Effector memory CD4-positive, alpha-beta T cell (primary cell): ENCODE data around the gene ZBTB21.

Experiments
- DNase-seq, 3 donors: peaks; one replicate each; pipeline ENCODE4 v3.0.0-alpha.2; 2020
- H3K27ac ChIP-seq: 2 replicates; pipeline ENCODE4 v1.7.0; 2013; ENCODE audit warnings: mild to moderate bottlenecking, low read length, moderate library complexity; ENCODE audit not compliant: insufficient read depth, poor library complexity, severe bottlenecking
- H3K27me3 ChIP-seq: replicated peaks from 2 replicates; pipeline ENCODE4 v1.7.0; 2013; ENCODE audit warnings: mild to moderate bottlenecking, low read length; ENCODE audit not compliant: insufficient read depth, control insufficient read depth, poor library complexity, severe bottlenecking
- H3K36me3 ChIP-seq: 2 replicates; pipeline ENCODE4 v1.7.0; 2013; ENCODE audit warnings: mild to moderate bottlenecking, low read length, moderate library complexity; ENCODE audit not compliant: control insufficient read depth, insufficient read depth
- H3K4me1 ChIP-seq: 2 replicates; pipeline ENCODE4 v1.7.0; 2013; ENCODE audit warnings: low read length, mild to moderate bottlenecking; ENCODE audit not compliant: control insufficient read depth, insufficient read depth, poor library complexity, severe bottlenecking
- H3K4me3 ChIP-seq: 2 replicates; pipeline ENCODE4 v1.7.0; 2013; ENCODE audit warnings: low read length, low read depth, mild to moderate bottlenecking; ENCODE audit not compliant: insufficient read depth, poor library complexity, severe bottlenecking
- H3K9me3 ChIP-seq: 2 replicates; pipeline ENCODE4 v1.7.0; 2013; ENCODE audit warnings: mild to moderate bottlenecking, low read length, moderate library complexity; ENCODE audit not compliant: control insufficient read depth

The ZBTB21 gene

GRCh38 chr21:41980561-41980960 is 29.6 kb downstream of the ZBTB21 start:
- H3K4me1 ChIP-seq, result no peaks in the 10 kb centered on the region

GRCh38 chr21:41979751-41980369 is 30.3 kb downstream of the ZBTB21 start:
- H3K27me3 ChIP-seq, result no peaks in the 10 kb centered on the region
- H3K36me3 ChIP-seq, result no peaks in the 10 kb centered on the region
- no peak overlapping the region for H3K4me3 ChIP-seq
- no peak overlapping the region for H3K27ac ChIP-seq
- H3K4me1 ChIP-seq, result no peaks in the 10 kb centered on the region
- H3K9me3 ChIP-seq, result no peaks in the 10 kb centered on the region
- no peak for DNase-seq

More at GRCh38 chr21:41980561-41980960, 29.6 kb downstream of the ZBTB21 start:
- DNase-seq, result no peak
- Histone ChIP-seq H3K4me3 (no peak overlapping the region), H3K27ac (no peak overlapping the region), H3K9me3 (no peaks in the 10 kb centered on the region), H3K36me3 (no peaks in the 10 kb centered on the region), H3K27me3 (no peaks in the 10 kb centered on the region)

GRCh38 chr21:41979335-41979734 is 30.8 kb downstream of the ZBTB21 start:
- DNase-seq, result no peak
- Histone ChIP-seq H3K4me1 (peaks cover 3% of the 10 kb centered on the region), H3K9me3 (no peaks in the 10 kb centered on the region), H3K27me3 (no peaks in the 10 kb centered on the region), H3K27ac (no peak overlapping the region), H3K4me3 (no peak overlapping the region), H3K36me3 (no peaks in the 10 kb centered on the region)

GRCh38 chr21:41977034-41977950 is 32.9 kb downstream of the ZBTB21 start:
- Histone ChIP-seq H3K4me3 (no peak overlapping the region), H3K36me3 (no peaks in the 10 kb centered on the region)
- no peak for DNase-seq

GRCh38 chr21:41976611-41977010 is 33.5 kb downstream of the ZBTB21 start:
- no peaks in the 10 kb centered on the region for H3K36me3 ChIP-seq
- H3K4me3 ChIP-seq, result no peak overlapping the region
- no peaks in the 10 kb centered on the region for H3K9me3 ChIP-seq
- H3K27ac ChIP-seq, result no peak overlapping the region
- H3K27me3 ChIP-seq, result no peaks in the 10 kb centered on the region
- DNase-seq, result no peak
- peaks cover 9% of the 10 kb centered on the region for H3K4me1 ChIP-seq

More at GRCh38 chr21:41977034-41977950, 32.9 kb downstream of the ZBTB21 start:
- peaks cover 9% of the 10 kb centered on the region for H3K4me1 ChIP-seq
- no peak overlapping the region for H3K27ac ChIP-seq
- H3K27me3 ChIP-seq, result no peaks in the 10 kb centered on the region
- no peaks in the 10 kb centered on the region for H3K9me3 ChIP-seq

- Histone ChIP-seq H3K4me1 (peaks cover 9% of the 10 kb centered on the region), H3K9me3 (no peaks in the 10 kb centered on the region), H3K36me3 (no peaks in the 10 kb centered on the region), H3K4me3 (no peak overlapping the region), H3K27me3 (no peaks in the 10 kb centered on the region), H3K27ac (no peak overlapping the region)
- no peak for DNase-seq
These were observed 34.5 kb downstream of the ZBTB21 start for GRCh38 chr21:41975391-41976272.

- H3K4me3 ChIP-seq, result no peak overlapping the region
- H3K36me3 ChIP-seq, result no peaks in the 10 kb centered on the region
- no peaks in the 10 kb centered on the region for H3K9me3 ChIP-seq
- H3K4me1 ChIP-seq, result peaks cover 9% of the 10 kb centered on the region
- no peak for DNase-seq
- no peak overlapping the region for H3K27ac ChIP-seq
- H3K27me3 ChIP-seq, result no peaks in the 10 kb centered on the region
These were observed 35.5 kb downstream of the ZBTB21 start for GRCh38 chr21:41974752-41975053.

- Histone ChIP-seq H3K36me3 (no peaks in the 10 kb centered on the region), H3K27me3 (no peaks in the 10 kb centered on the region), H3K27ac (no peak overlapping the region), H3K9me3 (no peaks in the 10 kb centered on the region), H3K4me3 (no peak overlapping the region), H3K4me1 (peaks cover 9% of the 10 kb centered on the region)
- no peak for DNase-seq
These were observed 36.1 kb downstream of the ZBTB21 start for GRCh38 chr21:41973861-41974751.

GRCh38 chr21:41973427-41973831 is 36.7 kb downstream of the ZBTB21 start:
- Histone ChIP-seq H3K4me3 (no peak overlapping the region), H3K9me3 (no peaks in the 10 kb centered on the region), H3K4me1 (peaks cover 9% of the 10 kb centered on the region), H3K36me3 (no peaks in the 10 kb centered on the region), H3K27ac (no peak overlapping the region), H3K27me3 (no peaks in the 10 kb centered on the region)
- no peak for DNase-seq
